ENCODE data around the gene UBFD1.

DNA sequence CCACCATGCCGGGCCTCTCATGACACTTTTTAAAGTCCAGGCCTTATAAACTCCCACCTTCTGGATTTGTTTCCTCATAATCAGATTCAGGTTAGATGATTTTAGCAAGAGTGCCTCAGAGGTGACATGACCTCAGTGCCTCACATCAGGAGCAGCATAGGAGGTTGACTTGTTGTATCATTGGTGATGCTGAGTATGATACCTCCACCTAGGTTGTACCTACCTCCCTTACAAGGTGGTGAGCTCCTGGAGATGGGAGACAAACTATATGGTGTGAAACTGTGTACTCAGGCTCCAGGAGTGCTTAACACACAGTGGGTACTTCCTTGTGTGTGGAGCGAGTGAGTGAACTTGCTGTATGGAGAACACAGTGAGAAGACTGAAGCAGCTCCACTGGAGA lies 20.0 kb downstream of the UBFD1 start:
- TF ChIP-seq, protein P1, sequence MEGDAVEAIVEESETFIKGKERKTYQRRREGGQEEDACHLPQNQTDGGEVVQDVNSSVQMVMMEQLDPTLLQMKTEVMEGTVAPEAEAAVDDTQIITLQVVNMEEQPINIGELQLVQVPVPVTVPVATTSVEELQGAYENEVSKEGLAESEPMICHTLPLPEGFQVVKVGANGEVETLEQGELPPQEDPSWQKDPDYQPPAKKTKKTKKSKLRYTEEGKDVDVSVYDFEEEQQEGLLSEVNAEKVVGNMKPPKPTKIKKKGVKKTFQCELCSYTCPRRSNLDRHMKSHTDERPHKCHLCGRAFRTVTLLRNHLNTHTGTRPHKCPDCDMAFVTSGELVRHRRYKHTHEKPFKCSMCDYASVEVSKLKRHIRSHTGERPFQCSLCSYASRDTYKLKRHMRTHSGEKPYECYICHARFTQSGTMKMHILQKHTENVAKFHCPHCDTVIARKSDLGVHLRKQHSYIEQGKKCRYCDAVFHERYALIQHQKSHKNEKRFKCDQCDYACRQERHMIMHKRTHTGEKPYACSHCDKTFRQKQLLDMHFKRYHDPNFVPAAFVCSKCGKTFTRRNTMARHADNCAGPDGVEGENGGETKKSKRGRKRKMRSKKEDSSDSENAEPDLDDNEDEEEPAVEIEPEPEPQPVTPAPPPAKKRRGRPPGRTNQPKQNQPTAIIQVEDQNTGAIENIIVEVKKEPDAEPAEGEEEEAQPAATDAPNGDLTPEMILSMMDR (IDR thresholded peaks at IDR 0.05): no peak
- TF ChIP-seq EP300 (IDR thresholded peaks at IDR 0.05) (no peak), POLR2A (IDR thresholded peaks at IDR 0.05) (no peak)

Measured in upper lobe of left lung (tissue), 4 donors.